Neural cell (in vitro differentiated cells): ENCODE data around the gene RGL4. TPM values are rescaled to one million over a fixed set of nuclear protein-coding genes. Genes with fewer than 3 reads are reported as not detected.

Experiments
- H2AFZ ChIP-seq: fragments of 200-600, 300-800 bp; sonication (generic), shearing (Covaris generic); 2 replicates; pipeline ENCODE4 v1.6.0; 2014; ENCODE audit warnings: low read depth, mild to moderate bottlenecking, antibody characterized with exemption, low read length, moderate library complexity
- H3F3A ChIP-seq: fragments of 200-600 bp; shearing (Covaris generic); 2 replicates; pipeline ENCODE4 v1.6.1; 2016; ENCODE audit warnings: mild to moderate bottlenecking, moderate library complexity, mixed read lengths, antibody characterized with exemption, low read length; ENCODE audit not compliant: insufficient read depth, poor library complexity, severe bottlenecking
- H3K27ac ChIP-seq: fragments of 200-600, 300-800 bp; sonication (generic), shearing (Covaris generic); 2 replicates; pipeline ENCODE4 v1.5.1; 2014; ENCODE audit warnings: mild to moderate bottlenecking, low read length, moderate library complexity
- H3K27me3 ChIP-seq: fragments of 300-800, 200-600 bp; sonication (generic), shearing (Covaris generic); 2 replicates; pipeline ENCODE4 v1.6.0; 2014; ENCODE audit warnings: mild to moderate bottlenecking, low read depth, low read length, moderate library complexity; ENCODE audit not compliant: insufficient read depth
- H3K36me3 ChIP-seq: fragments of 300-800, 200-600 bp; sonication (generic), shearing (Covaris generic); 2 replicates; pipeline ENCODE4 v1.5.1; 2014; ENCODE audit warnings: mild to moderate bottlenecking, antibody characterized with exemption, low read length, moderate library complexity; ENCODE audit not compliant: insufficient read depth
- H3K4me2 ChIP-seq: fragments of 300-800, 200-600 bp; sonication (generic), shearing (Covaris generic); 2 replicates; pipeline ENCODE4 v1.6.0; 2014; ENCODE audit warnings: mild to moderate bottlenecking, low read length
- H3K4me3 ChIP-seq: fragments of 300-800, 200-600 bp; sonication (generic), shearing (Covaris generic); 2 replicates; pipeline ENCODE4 v1.5.1; 2014; ENCODE audit warnings: mild to moderate bottlenecking, low read length, moderate library complexity
- H3K79me2 ChIP-seq: fragments of 200-600 bp; shearing (Covaris generic); replicated peaks from 2 replicates; pipeline ENCODE4 v1.6.0; 2014; ENCODE audit warnings: mild to moderate bottlenecking, low read length, moderate library complexity; ENCODE audit not compliant: insufficient read depth
- H3K9ac ChIP-seq: fragments of 300-800, 200-600 bp; sonication (generic), shearing (Covaris generic); 2 replicates; pipeline ENCODE4 v1.6.1; 2016; ENCODE audit warnings: mild to moderate bottlenecking, low read length, mixed read lengths
- H3K9me2 ChIP-seq: fragments of 200-600 bp; shearing (Covaris generic); 2 replicates; pipeline ENCODE4 v1.6.1; 2016; ENCODE audit warnings: mild to moderate bottlenecking, low read length, mixed read lengths; ENCODE audit not compliant: insufficient read depth
- H3K9me3 ChIP-seq: fragments of 200-600, 300-800 bp; sonication (generic), shearing (Covaris generic); 2 replicates; pipeline ENCODE4 v1.6.1; 2016; ENCODE audit warnings: mild to moderate bottlenecking, mixed run types, low read length, moderate library complexity, mixed read lengths
- H4K20me1 ChIP-seq: fragments of 200-600 bp; shearing (Covaris generic); 2 replicates; pipeline ENCODE4 v1.6.1; 2016; ENCODE audit warnings: mild to moderate bottlenecking, mixed run types; ENCODE audit not compliant: insufficient read depth
- CTCF ChIP-seq: fragments of 450-650 bp; IDR thresholded peaks from 2 replicates; pipeline ENCODE4 v1.5.1; 2014; ENCODE audit warnings: antibody characterized with exemption, mild to moderate bottlenecking, moderate library complexity; ENCODE audit not compliant: poor library complexity, severe bottlenecking
- EP300 ChIP-seq: fragments of 450-650 bp; conservative IDR thresholded peaks from 2 replicates; pipeline ENCODE4 v1.6.1; 2014; ENCODE audit warnings: antibody characterized with exemption, mild to moderate bottlenecking, moderate library complexity; ENCODE audit not compliant: poor library complexity, severe bottlenecking
- EZH2 ChIP-seq: fragments of 200-600, 300-800 bp; shearing (Covaris generic), sonication (generic); IDR thresholded peaks from 2 replicates; pipeline ENCODE4 v1.6.1; 2014; ENCODE audit warnings: antibody characterized with exemption, low read length, borderline replicate concordance, mild to moderate bottlenecking; ENCODE audit not compliant: insufficient read depth, poor library complexity, severe bottlenecking
- MXI1 ChIP-seq: fragments of 450-650 bp; conservative IDR thresholded peaks from 2 replicates; pipeline ENCODE4 v1.6.1; 2014; ENCODE audit warnings: antibody characterized with exemption, mild to moderate bottlenecking; ENCODE audit not compliant: poor library complexity, severe bottlenecking
- POLR2AphosphoS5 ChIP-seq: IDR thresholded peaks from 2 replicates; pipeline ENCODE4 v1.6.1; 2012
- RAD21 ChIP-seq: fragments of 450-650 bp; conservative IDR thresholded peaks from 2 replicates; pipeline ENCODE4 v1.6.1; 2014; ENCODE audit warnings: antibody characterized with exemption, mild to moderate bottlenecking, moderate library complexity
- REST ChIP-seq: IDR thresholded peaks from 2 replicates; pipeline ENCODE4 v1.6.1; 2012; ENCODE audit warnings: borderline replicate concordance
- SMC3 ChIP-seq: fragments of 450-650 bp; conservative IDR thresholded peaks from 2 replicates; pipeline ENCODE4 v1.6.1; 2014; ENCODE audit warnings: antibody characterized with exemption, mild to moderate bottlenecking, moderate library complexity; ENCODE audit not compliant: poor library complexity
- TAF1 ChIP-seq: IDR thresholded peaks from 2 replicates; pipeline ENCODE4 v1.6.1; 2012; ENCODE audit warnings: low read depth
- polyA plus RNA-seq: library from polyadenylated mRNA; depleted of rRNA; stranded (reverse); fragments of >200 nt; gene quantifications from 2 replicates; pipeline ENCODE4 v1.2.3, GENCODE V29; 2014

Gene RGL4
- polyA plus RNA-seq, 1 donor from 2014 or later, result not detected

GRCh38 chr22:23714596-23715578 lies 24.1 kb downstream of the RGL4 start:
- no peak for TF ChIP-seq TAF1
- TF ChIP-seq POLR2AphosphoS5, result no peak
- no peak for TF ChIP-seq EP300
- no peak for TF ChIP-seq RAD21
- no peak for TF ChIP-seq REST
- no peak for TF ChIP-seq MXI1
- TF ChIP-seq EZH2, result no peak
- TF ChIP-seq SMC3, result no peak

GRCh38 chr22:23715806-23716375 lies 25.1 kb downstream of the RGL4 start:
- Histone ChIP-seq H3K9me3 (no peaks in the 10 kb centered on the region), H3K9me2 (no peaks in the 10 kb centered on the region), H3K27ac (no peak overlapping the region), H3K79me2 (peaks cover 9% of the 10 kb centered on the region), H3K4me2 (peak overlapping the region; percentile 32), H2AFZ (no peak overlapping the region), H3F3A (no peaks in the 10 kb centered on the region), H3K9ac (no peak overlapping the region), H3K27me3 (no peaks in the 10 kb centered on the region), H4K20me1 (no peaks in the 10 kb centered on the region), H3K4me3 (peak overlapping the region; percentile 97), H3K36me3 (no peaks in the 10 kb centered on the region)
- TF ChIP-seq MXI1 (no peak), CTCF (no peak), RAD21 (no peak), EP300 (no peak), POLR2AphosphoS5 (no peak), SMC3 (no peak), REST (no peak)

More at GRCh38 chr22:23714596-23715578, 24.1 kb downstream of the RGL4 start:
- H3K79me2 ChIP-seq, result peaks cover 9% of the 10 kb centered on the region
- no peaks in the 10 kb centered on the region for H3K27me3 ChIP-seq
- no peaks in the 10 kb centered on the region for H3K9me2 ChIP-seq
- H3K9me3 ChIP-seq, result no peaks in the 10 kb centered on the region
- no peak overlapping the region for H2AFZ ChIP-seq
- H3K4me2 ChIP-seq, result no peak overlapping the region
- H3K4me3 ChIP-seq, result peak overlapping the region; percentile 97
- no peaks in the 10 kb centered on the region for H4K20me1 ChIP-seq
- no peak overlapping the region for H3K9ac ChIP-seq
- H3F3A ChIP-seq, result no peaks in the 10 kb centered on the region
- no peak overlapping the region for H3K27ac ChIP-seq
- no peaks in the 10 kb centered on the region for H3K36me3 ChIP-seq
